Measurements from ENCODE around the gene TRIM7. TPM values are rescaled to one million over a fixed set of nuclear protein-coding genes. Genes with fewer than 3 reads are reported as not detected.

Gene TRIM7
- total and polyA plus RNA-seq, 9 of the 15 experiments (the other 6 are each of a cell fraction or from before 2014, with no cell fraction given), result 2.6 to 14.9 (median 8.9) TPM

GRCh38 chr5:181223729-181224389 is 18.9 kb upstream of the TRIM7 start (continued):
- TF ChIP-seq, protein P1, sequence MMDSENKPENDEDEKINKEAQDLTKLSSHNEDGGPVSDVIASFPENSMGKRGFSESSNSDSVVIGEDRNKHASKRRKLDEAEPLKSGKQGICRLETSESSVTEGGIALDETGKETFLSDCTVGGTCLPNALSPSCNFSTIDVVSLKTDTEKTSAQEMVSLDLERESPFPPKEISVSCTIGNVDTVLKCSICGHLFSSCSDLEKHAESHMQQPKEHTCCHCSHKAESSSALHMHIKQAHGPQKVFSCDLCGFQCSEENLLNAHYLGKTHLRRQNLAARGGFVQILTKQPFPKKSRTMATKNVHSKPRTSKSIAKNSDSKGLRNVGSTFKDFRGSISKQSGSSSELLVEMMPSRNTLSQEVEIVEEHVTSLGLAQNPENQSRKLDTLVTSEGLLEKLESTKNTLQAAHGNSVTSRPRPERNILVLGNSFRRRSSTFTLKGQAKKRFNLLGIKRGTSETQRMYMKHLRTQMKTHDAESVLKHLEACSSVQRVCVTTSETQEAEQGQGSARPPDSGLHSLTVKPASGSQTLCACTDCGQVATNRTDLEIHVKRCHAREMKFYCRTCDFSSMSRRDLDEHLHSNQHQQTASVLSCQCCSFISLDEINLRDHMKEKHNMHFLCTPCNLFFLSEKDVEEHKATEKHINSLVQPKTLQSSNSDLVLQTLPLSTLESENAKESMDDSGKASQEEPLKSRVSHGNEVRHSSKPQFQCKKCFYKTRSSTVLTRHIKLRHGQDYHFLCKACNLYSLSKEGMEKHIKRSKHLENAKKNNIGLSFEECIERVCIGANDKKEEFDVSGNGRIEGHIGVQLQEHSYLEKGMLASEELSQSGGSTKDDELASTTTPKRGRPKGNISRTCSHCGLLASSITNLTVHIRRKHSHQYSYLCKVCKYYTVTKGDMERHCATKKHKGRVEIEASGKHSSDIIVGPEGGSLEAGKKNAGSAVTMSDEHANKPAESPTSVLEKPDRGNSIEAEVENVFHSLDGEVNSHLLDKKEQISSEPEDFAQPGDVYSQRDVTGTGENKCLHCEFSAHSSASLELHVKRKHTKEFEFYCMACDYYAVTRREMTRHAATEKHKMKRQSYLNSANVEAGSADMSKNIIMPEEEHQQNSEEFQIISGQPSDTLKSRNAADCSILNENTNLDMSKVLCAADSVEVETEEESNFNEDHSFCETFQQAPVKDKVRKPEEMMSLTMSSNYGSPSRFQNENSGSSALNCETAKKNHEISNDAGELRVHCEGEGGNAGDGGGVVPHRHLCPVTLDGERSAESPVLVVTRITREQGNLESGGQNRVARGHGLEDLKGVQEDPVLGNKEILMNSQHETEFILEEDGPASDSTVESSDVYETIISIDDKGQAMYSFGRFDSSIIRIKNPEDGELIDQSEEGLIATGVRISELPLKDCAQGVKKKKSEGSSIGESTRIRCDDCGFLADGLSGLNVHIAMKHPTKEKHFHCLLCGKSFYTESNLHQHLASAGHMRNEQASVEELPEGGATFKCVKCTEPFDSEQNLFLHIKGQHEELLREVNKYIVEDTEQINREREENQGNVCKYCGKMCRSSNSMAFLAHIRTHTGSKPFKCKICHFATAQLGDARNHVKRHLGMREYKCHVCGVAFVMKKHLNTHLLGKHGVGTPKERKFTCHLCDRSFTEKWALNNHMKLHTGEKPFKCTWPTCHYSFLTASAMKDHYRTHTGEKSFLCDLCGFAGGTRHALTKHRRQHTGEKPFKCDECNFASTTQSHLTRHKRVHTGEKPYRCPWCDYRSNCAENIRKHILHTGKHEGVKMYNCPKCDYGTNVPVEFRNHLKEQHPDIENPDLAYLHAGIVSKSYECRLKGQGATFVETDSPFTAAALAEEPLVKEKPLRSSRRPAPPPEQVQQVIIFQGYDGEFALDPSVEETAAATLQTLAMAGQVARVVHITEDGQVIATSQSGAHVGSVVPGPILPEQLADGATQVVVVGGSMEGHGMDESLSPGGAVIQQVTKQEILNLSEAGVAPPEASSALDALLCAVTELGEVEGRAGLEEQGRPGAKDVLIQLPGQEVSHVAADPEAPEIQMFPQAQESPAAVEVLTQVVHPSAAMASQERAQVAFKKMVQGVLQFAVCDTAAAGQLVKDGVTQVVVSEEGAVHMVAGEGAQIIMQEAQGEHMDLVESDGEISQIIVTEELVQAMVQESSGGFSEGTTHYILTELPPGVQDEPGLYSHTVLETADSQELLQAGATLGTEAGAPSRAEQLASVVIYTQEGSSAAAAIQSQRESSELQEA (IDR thresholded peaks at IDR 0.05; ENCODE audit: low read depth), result peak; percentile 48; the same call in 1 of the 2 replicates
- TF ChIP-seq, protein P2, sequence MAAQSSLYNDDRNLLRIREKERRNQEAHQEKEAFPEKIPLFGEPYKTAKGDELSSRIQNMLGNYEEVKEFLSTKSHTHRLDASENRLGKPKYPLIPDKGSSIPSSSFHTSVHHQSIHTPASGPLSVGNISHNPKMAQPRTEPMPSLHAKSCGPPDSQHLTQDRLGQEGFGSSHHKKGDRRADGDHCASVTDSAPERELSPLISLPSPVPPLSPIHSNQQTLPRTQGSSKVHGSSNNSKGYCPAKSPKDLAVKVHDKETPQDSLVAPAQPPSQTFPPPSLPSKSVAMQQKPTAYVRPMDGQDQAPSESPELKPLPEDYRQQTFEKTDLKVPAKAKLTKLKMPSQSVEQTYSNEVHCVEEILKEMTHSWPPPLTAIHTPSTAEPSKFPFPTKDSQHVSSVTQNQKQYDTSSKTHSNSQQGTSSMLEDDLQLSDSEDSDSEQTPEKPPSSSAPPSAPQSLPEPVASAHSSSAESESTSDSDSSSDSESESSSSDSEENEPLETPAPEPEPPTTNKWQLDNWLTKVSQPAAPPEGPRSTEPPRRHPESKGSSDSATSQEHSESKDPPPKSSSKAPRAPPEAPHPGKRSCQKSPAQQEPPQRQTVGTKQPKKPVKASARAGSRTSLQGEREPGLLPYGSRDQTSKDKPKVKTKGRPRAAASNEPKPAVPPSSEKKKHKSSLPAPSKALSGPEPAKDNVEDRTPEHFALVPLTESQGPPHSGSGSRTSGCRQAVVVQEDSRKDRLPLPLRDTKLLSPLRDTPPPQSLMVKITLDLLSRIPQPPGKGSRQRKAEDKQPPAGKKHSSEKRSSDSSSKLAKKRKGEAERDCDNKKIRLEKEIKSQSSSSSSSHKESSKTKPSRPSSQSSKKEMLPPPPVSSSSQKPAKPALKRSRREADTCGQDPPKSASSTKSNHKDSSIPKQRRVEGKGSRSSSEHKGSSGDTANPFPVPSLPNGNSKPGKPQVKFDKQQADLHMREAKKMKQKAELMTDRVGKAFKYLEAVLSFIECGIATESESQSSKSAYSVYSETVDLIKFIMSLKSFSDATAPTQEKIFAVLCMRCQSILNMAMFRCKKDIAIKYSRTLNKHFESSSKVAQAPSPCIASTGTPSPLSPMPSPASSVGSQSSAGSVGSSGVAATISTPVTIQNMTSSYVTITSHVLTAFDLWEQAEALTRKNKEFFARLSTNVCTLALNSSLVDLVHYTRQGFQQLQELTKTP (IDR thresholded peaks at IDR 0.05; ENCODE audit: low read depth in 1 of 2, partially characterized antibody in 2 of 2), result no peak
- TF ChIP-seq ZHX1 (conservative IDR thresholded peaks at IDR 0.05; ENCODE audit: low read length) (peak; percentile 89; the same call in 1 of the 2 replicates), LARP7 (IDR thresholded peaks at IDR 0.05) (no peak), ZNF609 (CRISPR knock-in tag; IDR thresholded peaks at IDR 0.05; ENCODE audit: borderline replicate concordance) (no peak), ELF1 (tag; IDR thresholded peaks at IDR 0.05) (no peak)
